GM06990 (cell line): ENCODE data around the gene KIF21B.

ENCODE experiments used
- DNase-seq: peaks from one replicate; pipeline ENCODE4 v3.0.0-alpha.2; 2011; ENCODE audit not compliant: insufficient read length; ENCODE audit errors: extremely low read depth
- H3K27me3 ChIP-seq: replicated peaks from 2 replicates; pipeline ENCODE4 v1.6.0; 2011; ENCODE audit warnings: low read length; ENCODE audit not compliant: control insufficient read depth, insufficient read depth
- H3K36me3 ChIP-seq: 2 replicates; pipeline ENCODE4 v1.5.1; 2011; ENCODE audit warnings: low read length; ENCODE audit not compliant: control insufficient read depth, insufficient read depth
- H3K4me3 ChIP-seq: replicated peaks from 2 replicates; pipeline ENCODE4 v1.5.1; 2011; ENCODE audit warnings: low read depth, mild to moderate bottlenecking, control low read depth, low read length
- TF ChIP-seq, protein P1 (sequence below): IDR thresholded peaks from 2 replicates; pipeline ENCODE4 v1.5.1; 2011; ENCODE audit warnings: low read length, control low read depth, mild to moderate bottlenecking, inconsistent platforms; ENCODE audit not compliant: insufficient read depth, poor library complexity, severe bottlenecking

Gene KIF21B

DNA sequence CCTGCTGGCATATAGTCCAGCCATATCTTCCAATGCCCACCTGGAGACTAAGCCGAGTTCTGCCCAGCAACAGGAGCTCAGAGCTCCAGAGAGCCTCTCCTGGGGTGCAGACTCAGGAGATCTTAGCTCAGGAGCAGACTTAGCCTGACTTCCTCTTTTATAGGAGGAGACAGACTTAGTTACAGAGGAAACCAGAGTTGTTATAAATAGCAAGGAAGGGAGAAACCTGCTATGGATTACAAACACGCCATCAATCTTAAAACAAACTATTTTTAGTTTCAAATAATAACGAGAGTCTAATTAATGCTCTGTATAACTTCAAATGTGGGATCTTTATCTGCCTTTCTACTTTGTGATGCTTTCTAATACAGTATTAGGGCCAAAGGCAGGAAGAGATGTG lies 3.3 kb upstream of the KIF21B start:
- Histone ChIP-seq H3K27me3 (no peaks in the 10 kb centered on the region), H3K4me3 (no peak overlapping the region), H3K36me3 (no peaks in the 10 kb centered on the region)
- TF ChIP-seq, protein P1, sequence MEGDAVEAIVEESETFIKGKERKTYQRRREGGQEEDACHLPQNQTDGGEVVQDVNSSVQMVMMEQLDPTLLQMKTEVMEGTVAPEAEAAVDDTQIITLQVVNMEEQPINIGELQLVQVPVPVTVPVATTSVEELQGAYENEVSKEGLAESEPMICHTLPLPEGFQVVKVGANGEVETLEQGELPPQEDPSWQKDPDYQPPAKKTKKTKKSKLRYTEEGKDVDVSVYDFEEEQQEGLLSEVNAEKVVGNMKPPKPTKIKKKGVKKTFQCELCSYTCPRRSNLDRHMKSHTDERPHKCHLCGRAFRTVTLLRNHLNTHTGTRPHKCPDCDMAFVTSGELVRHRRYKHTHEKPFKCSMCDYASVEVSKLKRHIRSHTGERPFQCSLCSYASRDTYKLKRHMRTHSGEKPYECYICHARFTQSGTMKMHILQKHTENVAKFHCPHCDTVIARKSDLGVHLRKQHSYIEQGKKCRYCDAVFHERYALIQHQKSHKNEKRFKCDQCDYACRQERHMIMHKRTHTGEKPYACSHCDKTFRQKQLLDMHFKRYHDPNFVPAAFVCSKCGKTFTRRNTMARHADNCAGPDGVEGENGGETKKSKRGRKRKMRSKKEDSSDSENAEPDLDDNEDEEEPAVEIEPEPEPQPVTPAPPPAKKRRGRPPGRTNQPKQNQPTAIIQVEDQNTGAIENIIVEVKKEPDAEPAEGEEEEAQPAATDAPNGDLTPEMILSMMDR = no peak
- no peak for DNase-seq

DNA sequence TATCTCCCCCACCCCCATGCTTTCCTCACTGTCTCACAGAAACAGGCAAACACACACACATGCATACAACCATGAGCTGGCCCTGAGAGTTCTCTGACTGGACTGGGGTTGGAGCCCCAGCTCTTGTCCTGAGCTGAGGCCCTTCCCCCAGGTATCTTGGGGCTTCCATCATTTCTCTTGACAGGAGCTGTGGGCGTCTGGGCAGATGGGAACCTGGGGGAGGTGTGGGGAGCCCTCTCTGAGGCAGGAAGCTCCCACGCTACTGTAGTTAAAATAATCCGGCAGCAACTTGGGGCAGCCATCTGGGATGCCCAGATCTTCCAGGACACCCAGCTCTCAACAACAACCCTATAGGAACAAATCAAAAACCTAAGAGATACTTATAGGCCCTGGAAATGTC lies 2.7 kb upstream of the KIF21B start:
- Histone ChIP-seq H3K27me3 (no peaks in the 10 kb centered on the region), H3K4me3 (peak overlapping the region; percentile 13; the same call in 1 of the 2 replicates), H3K36me3 (no peaks in the 10 kb centered on the region)
- TF ChIP-seq, protein P1 = no peak
- DNase-seq = no peak

DNA sequence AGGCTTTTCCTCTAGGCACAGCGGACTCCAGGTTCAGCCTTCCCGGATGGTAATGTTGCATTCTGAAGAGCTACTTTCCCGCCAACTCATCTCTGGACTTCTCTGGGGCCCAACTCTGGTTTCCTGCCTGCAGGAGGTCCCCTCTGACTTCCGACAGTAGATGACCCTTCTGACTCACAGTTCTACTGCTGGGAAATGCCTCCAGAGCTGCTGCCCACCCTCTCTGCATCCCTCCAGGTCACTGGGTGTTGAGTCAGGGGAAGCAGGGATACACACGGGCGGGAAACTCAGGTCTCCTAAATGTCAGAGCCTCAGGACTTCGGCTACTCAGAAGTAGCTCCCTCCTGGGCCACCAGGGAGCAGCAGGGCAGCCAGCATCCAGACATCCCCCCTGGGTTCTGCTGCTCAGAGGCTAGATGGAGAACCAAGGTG lies 2.1 kb upstream of the KIF21B start:
- TF ChIP-seq, protein P1 = peak; percentile 54
- Histone ChIP-seq H3K27me3 (no peaks in the 10 kb centered on the region), H3K4me3 (no peak overlapping the region), H3K36me3 (no peaks in the 10 kb centered on the region)
- peak; percentile 59 for DNase-seq

DNA sequence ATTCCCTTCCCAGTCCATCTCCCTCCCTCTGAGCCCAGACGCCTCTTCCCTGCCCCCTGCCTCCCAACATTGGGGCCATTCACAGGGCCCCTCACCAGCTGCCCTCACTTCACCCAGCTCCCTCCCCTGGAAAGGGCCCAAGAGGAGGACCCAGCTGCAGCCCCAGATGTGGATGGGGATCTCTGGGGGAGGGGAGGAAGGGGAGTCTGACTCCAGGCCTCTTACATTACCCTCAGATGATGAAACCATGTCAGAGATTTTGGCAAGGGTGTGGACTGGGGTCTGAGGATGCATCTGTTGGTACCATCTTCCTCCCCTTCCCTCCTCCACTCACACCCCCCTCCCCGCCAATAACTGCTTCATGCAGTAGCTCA lies 1.1 kb upstream of the KIF21B start:
- TF ChIP-seq, protein P1 = no peak
- no peak overlapping the region for H3K4me3 ChIP-seq
- no peaks in the 10 kb centered on the region for H3K27me3 ChIP-seq
- H3K36me3 ChIP-seq = no peaks in the 10 kb centered on the region
- DNase-seq = no peak

DNA sequence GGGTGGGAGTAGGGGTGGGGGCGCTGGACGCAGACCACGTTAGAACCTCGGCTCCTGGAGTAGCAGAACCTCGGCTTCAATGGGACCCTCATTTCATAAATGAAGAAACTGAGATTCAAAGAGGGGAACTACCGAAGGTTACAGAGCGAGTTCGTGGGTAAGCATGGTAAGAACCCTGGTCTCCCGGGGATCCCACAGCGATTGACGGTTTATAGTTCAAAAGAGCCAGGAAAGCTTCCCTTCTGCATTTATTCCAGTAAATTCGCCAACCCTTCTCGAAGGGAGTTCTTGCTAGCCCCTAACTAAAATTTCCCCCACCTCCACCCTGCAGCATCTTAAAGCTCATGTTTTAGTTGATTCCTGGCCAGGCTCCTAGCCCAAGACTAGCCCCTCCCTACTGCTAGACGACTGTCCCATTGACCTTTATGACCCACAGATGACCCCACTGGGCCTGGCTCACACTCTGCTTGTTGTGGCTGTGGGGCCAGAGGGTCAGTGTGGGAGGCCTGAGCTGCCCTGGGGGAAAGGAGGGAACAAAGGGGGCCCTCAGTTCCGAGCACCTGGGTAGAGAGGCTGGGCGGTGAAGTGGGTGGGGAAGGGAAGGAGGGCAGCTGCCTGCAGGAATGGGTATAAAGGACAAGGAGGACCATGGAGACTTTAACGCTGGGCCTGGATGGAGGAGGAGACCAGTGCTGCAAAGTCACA lies 558 bp upstream of the KIF21B start:
- TF ChIP-seq, protein P1 = no peak
- no peak for DNase-seq
- H3K36me3 ChIP-seq = no peaks in the 10 kb centered on the region
- H3K4me3 ChIP-seq = peak overlapping the region; percentile 15; the same call in 1 of the 2 replicates
- no peaks in the 10 kb centered on the region for H3K27me3 ChIP-seq
